ENCODE measurements around the gene DIP2A. TPM values are rescaled to one million over a fixed set of nuclear protein-coding genes. Genes with fewer than 3 reads are reported as not detected.
A peak's percentile ranks its signal among the peaks of the same experiment; 100 is the strongest.
"Not testable (repeated sequence)": the region's sequence is repeated elsewhere in the genome, so short reads cannot be mapped to it uniquely, and the experiment has no call there.

DIP2A gene
- total and polyA plus RNA-seq, 7 donors = 7.3 to 12.2 (median 11.0) TPM

- Histone ChIP-seq H3K27ac (no peak overlapping the region), H3K27me3 (ENCODE audit: insufficient read depth in 3 of 3, low read length in 2 of 3) (no peaks in the 10 kb centered on the region), H3K4me3 (no peak overlapping the region), H3K36me3 (ENCODE audit: insufficient read depth in 1 of 2, low read depth in 1 of 2) (peaks cover 4 to 70% of the 10 kb centered on the region in 2 donors), H3K9me3 (peaks cover 7% of the 10 kb centered on the region), H3K4me1 (no peaks in the 10 kb centered on the region)
- 46 to 51% (median 46%) methylated on average over 2 of the region's 2 CpGs for WGBS, 3 donors
- intact Hi-C loops (cut with DNase I) = no loop called here
- ATAC-seq = peak in 3 of 4 donors; percentile 29 to 62 (median 43)
- no peak for DNase-seq
- no peak for TF ChIP-seq CTCF (IDR thresholded peaks at IDR 0.05)
These were observed 111.4 kb downstream of the DIP2A start for GRCh38 chr21:46570119-46570518.

- intact Hi-C loops (cut with DNase I) = no loop called here
- Histone ChIP-seq H3K4me3 (no peak overlapping the region), H3K27ac (no peak overlapping the region), H3K4me1 (no peaks in the 10 kb centered on the region), H3K36me3 (ENCODE audit: insufficient read depth in 1 of 2, low read depth in 1 of 2) (peaks cover 4 to 65% of the 10 kb centered on the region in 2 donors), H3K9me3 (peaks cover 7% of the 10 kb centered on the region), H3K27me3 (ENCODE audit: insufficient read depth in 3 of 3, low read length in 2 of 3) (no peaks in the 10 kb centered on the region)
- no peak for TF ChIP-seq CTCF (IDR thresholded peaks at IDR 0.05)
- no peak for DNase-seq
- ATAC-seq = no peak
These were observed 111.9 kb downstream of the DIP2A start for GRCh38 chr21:46570631-46571030.

GRCh38 chr21:46572850-46573249 lies 114.2 kb downstream of the DIP2A start:
- intact Hi-C loops (cut with DNase I) = no loop called here
- ATAC-seq (no peak), DNase-seq (no peak)
- 98 to 100% (median 98%) methylated on average over 1 of the region's 1 CpG for WGBS, 3 donors
- H3K9me3 ChIP-seq = peaks cover 12% of the 10 kb centered on the region
- peaks cover 4 to 43% of the 10 kb centered on the region in 2 donors for H3K36me3 ChIP-seq (ENCODE audit: insufficient read depth in 1 of 2, low read depth in 1 of 2)
- H3K4me1 ChIP-seq = no peaks in the 10 kb centered on the region
- TF ChIP-seq CTCF (IDR thresholded peaks at IDR 0.05) = no peak
- H3K4me3 ChIP-seq = no peak overlapping the region
- no peaks in the 10 kb centered on the region for H3K27me3 ChIP-seq (ENCODE audit: insufficient read depth in 3 of 3, low read length in 2 of 3)
- no peak overlapping the region for H3K27ac ChIP-seq

- ATAC-seq; H3K27me3 ChIP-seq (ENCODE audit: insufficient read depth in 3 of 3, low read length in 2 of 3); H3K4me3 ChIP-seq; DNase-seq; H3K4me1 ChIP-seq; H3K27ac ChIP-seq; intact Hi-C loops (cut with DNase I): not testable (repeated sequence)
- 96 to 98% (median 97%) methylated on average over 5 of the region's 5 CpGs for WGBS, 3 donors
- Histone ChIP-seq H3K9me3 (peaks cover 28% of the 10 kb centered on the region), H3K36me3 (ENCODE audit: insufficient read depth in 1 of 2, low read depth in 1 of 2) (peaks cover 0 to 15% of the 10 kb centered on the region in 2 donors)
These were observed 119.1 kb downstream of the DIP2A start for GRCh38 chr21:46577786-46578185.

GRCh38 chr21:46579394-46579793 lies 120.7 kb downstream of the DIP2A start:
- ATAC-seq; H3K4me1 ChIP-seq; H3K4me3 ChIP-seq; H3K27me3 ChIP-seq (ENCODE audit: insufficient read depth in 3 of 3, low read length in 2 of 3); intact Hi-C loops (cut with DNase I); H3K36me3 ChIP-seq (ENCODE audit: insufficient read depth in 1 of 2, low read depth in 1 of 2); H3K27ac ChIP-seq; DNase-seq: not testable (repeated sequence)
- 96 to 98% (median 97%) methylated on average over 2 of the region's 2 CpGs for WGBS, 3 donors
- peaks cover 28% of the 10 kb centered on the region for H3K9me3 ChIP-seq

- 95 to 99% (median 97%) methylated on average over 5 of the region's 5 CpGs for WGBS, 3 donors
- H3K9me3 ChIP-seq = peaks cover 25% of the 10 kb centered on the region
- H3K36me3 ChIP-seq (ENCODE audit: insufficient read depth in 1 of 2, low read depth in 1 of 2) = peaks cover 0 to 9% of the 10 kb centered on the region in 2 donors
These were observed 123.2 kb downstream of the DIP2A start for GRCh38 chr21:46581780-46582307.

More at GRCh38 chr21:46581780-46582307, 123.2 kb downstream of the DIP2A start:
- no peak overlapping the region for H3K27ac ChIP-seq
- H3K4me1 ChIP-seq = no peaks in the 10 kb centered on the region
- ATAC-seq (no peak), DNase-seq (no peak)
- TF ChIP-seq CTCF (IDR thresholded peaks at IDR 0.05) = no peak
- intact Hi-C loops (cut with DNase I) = no loop called here
- H3K4me3 ChIP-seq = no peak overlapping the region
- H3K27me3 ChIP-seq (ENCODE audit: insufficient read depth in 3 of 3, low read length in 2 of 3) = no peaks in the 10 kb centered on the region
